Calu3 (cell line): ENCODE measurements around the gene PZP. TPM values are rescaled to one million over a fixed set of nuclear protein-coding genes. Genes with fewer than 3 reads are reported as not detected.

Experiments used
- BruUV-seq: library from RNA; stranded (reverse); fragments of 400-500 nt; replicated peaks from 2 replicates; lab custom pipeline; 2021; lab: Mats Ljungman, UMichigan
- CTCF ChIA-PET: fragments of 300-600 bp; sonication (Branson Sonifier 250); formaldehyde crosslinking; loops from one replicate; lab custom pipeline; 2022; ENCODE audit warnings: antibody characterized with exemption; lab: Charles Lee
- DNase-seq: peaks from one replicate; pipeline ENCODE4 v3.0.0; 2022
- H3K27ac Mint-ChIP-seq: one replicate; pipeline ENCODE4 v1.8.0; 2022; ENCODE audit warnings: mixed read lengths; ENCODE audit not compliant: unreplicated experiment
- H3K27me3 Mint-ChIP-seq: one replicate; pipeline ENCODE4 v1.8.0; 2022; ENCODE audit warnings: mixed read lengths; ENCODE audit not compliant: unreplicated experiment
- H3K36me3 Mint-ChIP-seq: one replicate; pipeline ENCODE4 v1.8.0; 2022; ENCODE audit warnings: mild to moderate bottlenecking, moderate library complexity, mixed read lengths; ENCODE audit not compliant: insufficient read depth, unreplicated experiment
- H3K4me1 Mint-ChIP-seq: one replicate; pipeline ENCODE4 v1.8.0; 2022; ENCODE audit warnings: mild to moderate bottlenecking, low read depth, mixed read lengths; ENCODE audit not compliant: unreplicated experiment
- H3K4me3 Mint-ChIP-seq: one replicate; pipeline ENCODE4 v1.8.0; 2022; ENCODE audit warnings: mild to moderate bottlenecking, low read depth, moderate library complexity, mixed read lengths; ENCODE audit not compliant: unreplicated experiment
- H3K9me3 Mint-ChIP-seq: one replicate; pipeline ENCODE4 v1.8.0; 2022; ENCODE audit warnings: low read depth, mixed read lengths; ENCODE audit not compliant: unreplicated experiment
- CTCF ChIP-seq: fragments of 200-600 bp; IDR thresholded peaks from one replicate; pipeline ENCODE4 v1.8.0; 2022; ENCODE audit warnings: antibody characterized with exemption; ENCODE audit not compliant: unreplicated experiment
- intact Hi-C: fragments of 100-400 bp; cut with micrococcal nuclease; formaldehyde crosslinking; loops from one replicate; pipeline ENCODE4 v1.10.0; 2022; ENCODE audit not compliant: unreplicated experiment
- total RNA-seq: library from RNA; stranded (reverse); gene quantifications from 2 replicates; pipeline ENCODE4 v1.2.3, GENCODE V29; 2022

Gene PZP
- total RNA-seq, 1 experiment from 2014 or later: not detected

GRCh38 chr12:9123781-9124382 is 84.3 kb downstream of the PZP start:
- no peaks in the 10 kb centered on the region for H3K36me3 Mint-ChIP-seq
- H3K27ac Mint-ChIP-seq: no peak overlapping the region
- CTCF ChIA-PET: no interaction called here
- intact Hi-C loops: no loop called here
- no peaks in the 10 kb centered on the region for H3K27me3 Mint-ChIP-seq
- H3K4me1 Mint-ChIP-seq: no peaks in the 10 kb centered on the region
- no TSS peak for BruUV-seq
- no peak overlapping the region for H3K4me3 Mint-ChIP-seq
- TF ChIP-seq CTCF: no peak
- no peak for DNase-seq
- no peaks in the 10 kb centered on the region for H3K9me3 Mint-ChIP-seq

DNA sequence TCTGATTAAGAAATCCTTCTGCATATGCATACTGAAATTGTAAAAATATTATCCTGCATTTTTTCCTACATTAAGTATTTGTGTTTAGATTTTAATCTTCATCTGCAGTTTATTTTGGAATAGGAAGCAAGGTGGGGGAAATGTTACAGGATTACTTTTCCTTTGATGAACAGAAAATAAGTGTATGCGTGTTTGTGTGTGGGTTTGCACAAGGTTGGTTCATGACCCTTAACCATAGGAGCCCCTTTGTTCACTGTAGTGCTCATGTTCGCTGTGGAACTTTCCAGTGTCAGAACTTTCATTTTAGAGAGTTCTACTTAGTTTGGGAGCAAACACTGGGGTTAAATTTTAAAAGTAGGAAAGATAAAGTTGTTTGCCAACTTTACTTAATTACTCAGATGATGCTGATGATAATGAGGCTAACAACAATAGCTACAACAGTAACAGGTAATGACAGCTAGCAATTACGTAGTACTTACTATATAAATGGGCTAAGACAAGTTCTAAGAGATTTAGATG is 86.0 kb downstream of the PZP start:
- no peak for TF ChIP-seq CTCF
- Mint-ChIP-seq H3K4me3 (no peak overlapping the region), H3K9me3 (no peaks in the 10 kb centered on the region), H3K4me1 (no peaks in the 10 kb centered on the region), H3K36me3 (no peaks in the 10 kb centered on the region), H3K27ac (no peak overlapping the region), H3K27me3 (no peaks in the 10 kb centered on the region)
- intact Hi-C loops: no loop called here
- no TSS peak for BruUV-seq
- CTCF ChIA-PET: no interaction called here
- DNase-seq: no peak

GRCh38 chr12:9120487-9121184 is 87.6 kb downstream of the PZP start:
- Mint-ChIP-seq H3K36me3 (no peaks in the 10 kb centered on the region), H3K27me3 (no peaks in the 10 kb centered on the region), H3K9me3 (no peaks in the 10 kb centered on the region), H3K4me1 (no peaks in the 10 kb centered on the region), H3K27ac (no peak overlapping the region), H3K4me3 (no peak overlapping the region)
- BruUV-seq: no TSS peak
- TF ChIP-seq CTCF: no peak
- intact Hi-C loops: no loop called here
- DNase-seq: no peak
- CTCF ChIA-PET: no interaction called here

GRCh38 chr12:9118158-9118557 is 90.0 kb downstream of the PZP start:
- Mint-ChIP-seq H3K27ac (no peak overlapping the region), H3K4me1 (no peaks in the 10 kb centered on the region), H3K9me3 (no peaks in the 10 kb centered on the region), H3K4me3 (no peak overlapping the region), H3K36me3 (no peaks in the 10 kb centered on the region), H3K27me3 (no peaks in the 10 kb centered on the region)
- intact Hi-C loops: no loop called here
- no peak for TF ChIP-seq CTCF
- BruUV-seq: no TSS peak
- no peak for DNase-seq
- CTCF ChIA-PET: no interaction called here
